ENCODE data around the gene GSN.

- TF ChIP-seq, protein P1, sequence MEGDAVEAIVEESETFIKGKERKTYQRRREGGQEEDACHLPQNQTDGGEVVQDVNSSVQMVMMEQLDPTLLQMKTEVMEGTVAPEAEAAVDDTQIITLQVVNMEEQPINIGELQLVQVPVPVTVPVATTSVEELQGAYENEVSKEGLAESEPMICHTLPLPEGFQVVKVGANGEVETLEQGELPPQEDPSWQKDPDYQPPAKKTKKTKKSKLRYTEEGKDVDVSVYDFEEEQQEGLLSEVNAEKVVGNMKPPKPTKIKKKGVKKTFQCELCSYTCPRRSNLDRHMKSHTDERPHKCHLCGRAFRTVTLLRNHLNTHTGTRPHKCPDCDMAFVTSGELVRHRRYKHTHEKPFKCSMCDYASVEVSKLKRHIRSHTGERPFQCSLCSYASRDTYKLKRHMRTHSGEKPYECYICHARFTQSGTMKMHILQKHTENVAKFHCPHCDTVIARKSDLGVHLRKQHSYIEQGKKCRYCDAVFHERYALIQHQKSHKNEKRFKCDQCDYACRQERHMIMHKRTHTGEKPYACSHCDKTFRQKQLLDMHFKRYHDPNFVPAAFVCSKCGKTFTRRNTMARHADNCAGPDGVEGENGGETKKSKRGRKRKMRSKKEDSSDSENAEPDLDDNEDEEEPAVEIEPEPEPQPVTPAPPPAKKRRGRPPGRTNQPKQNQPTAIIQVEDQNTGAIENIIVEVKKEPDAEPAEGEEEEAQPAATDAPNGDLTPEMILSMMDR (conservative IDR thresholded peaks at IDR 0.05; ENCODE audit: low read length), result no peak
- no peak for TF ChIP-seq EZH2phosphoT487 (IDR thresholded peaks at IDR 0.05; ENCODE audit: borderline replicate concordance)
Measured at GRCh38 chr9:121266356-121266755, 1.6 kb upstream of the GSN start.
